Naive thymus-derived CD4-positive, alpha-beta T cell (primary cell): ENCODE measurements around the gene KRABD2.
"Not testable (repeated sequence)": the region's sequence is repeated elsewhere in the genome, so short reads cannot be mapped to it uniquely, and the experiment has no call there.

Experiments used
- ATAC-seq: fragments of 150-1000 bp; cut with Tn5 transposase; 2 replicates; pipeline ENCODE4 v1.10.0; 2021; ENCODE audit warnings: mild to moderate bottlenecking, moderate library complexity
- CTCF ChIA-PET: fragments of 350-600 bp; sonication (Branson Sonifier 250); formaldehyde crosslinking; loops from one replicate; lab custom pipeline; 2021; ENCODE audit warnings: antibody characterized with exemption; lab: Charles Lee
- POLR2A ChIA-PET: fragments of 350-600 bp; sonication (Branson Sonifier 250); formaldehyde crosslinking; loops from one replicate; lab custom pipeline; 2021; ENCODE audit warnings: antibody characterized with exemption, inconsistent platforms; lab: Charles Lee
- DNase-seq, 9 donors: peaks; one replicate each; pipeline versions ENCODE4 v3.0.0 to v3.0.0-alpha.2; 2020 to 2022; ENCODE audit warnings: mixed read lengths in 1 of 9
- H3K27ac ChIP-seq: one replicate; pipeline ENCODE4 v1.7.0; 2013; ENCODE audit warnings: mild to moderate bottlenecking, low read depth, low read length, moderate library complexity
- H3K27me3 ChIP-seq, 2 donors: one replicate each; pipeline ENCODE4 v1.7.0; 2013; ENCODE audit warnings: low read length in 2 of 2, mild to moderate bottlenecking in 2 of 2, moderate library complexity in 2 of 2; ENCODE audit not compliant: control insufficient read depth in 2 of 2, insufficient read depth in 2 of 2
- H3K36me3 ChIP-seq, 3 experiments: 1 replicate in 2 of 3; 2 replicates in 1 of 3; pipeline ENCODE4 v1.7.0; 2013; ENCODE audit warnings: low read length in 3 of 3, mild to moderate bottlenecking in 3 of 3, moderate library complexity in 1 of 3; ENCODE audit not compliant: insufficient read depth in 3 of 3, control insufficient read depth in 2 of 3
- H3K4me1 ChIP-seq, 2 donors: one replicate each; pipeline ENCODE4 v1.7.0; 2013; ENCODE audit warnings: low read length in 2 of 2, mild to moderate bottlenecking in 2 of 2, moderate library complexity in 1 of 2; ENCODE audit not compliant: control insufficient read depth in 2 of 2, insufficient read depth in 2 of 2
- H3K4me3 ChIP-seq: 2 replicates; pipeline ENCODE4 v1.7.0; 2013; ENCODE audit warnings: mild to moderate bottlenecking, low read length
- H3K9me3 ChIP-seq, 3 experiments: 1 replicate in 2 of 3; 2 replicates in 1 of 3; pipeline ENCODE4 v1.7.0; 2013; ENCODE audit warnings: low read length in 3 of 3; ENCODE audit not compliant: control insufficient read depth in 2 of 3
- H3K27ac Mint-ChIP-seq, 9 donors: one replicate each; pipeline ENCODE4 v1.8.0; 2020 to 2022; ENCODE audit warnings: mixed read lengths in 9 of 9, mild to moderate bottlenecking in 8 of 9, moderate library complexity in 5 of 9, inconsistent platforms in 2 of 9
- H3K27me3 Mint-ChIP-seq, 5 donors: one replicate each; pipeline ENCODE4 v1.8.0; 2021 to 2022; ENCODE audit warnings: mixed read lengths in 5 of 5, mild to moderate bottlenecking in 1 of 5
- H3K36me3 Mint-ChIP-seq, 5 donors: one replicate each; pipeline ENCODE4 v1.8.0; 2020 to 2022; ENCODE audit warnings: mixed read lengths in 5 of 5, mild to moderate bottlenecking in 3 of 5, inconsistent platforms in 1 of 5
- H3K4me1 Mint-ChIP-seq, 7 donors: one replicate each; pipeline ENCODE4 v1.8.0; 2020 to 2022; ENCODE audit warnings: mixed read lengths in 7 of 7, mild to moderate bottlenecking in 3 of 7, inconsistent platforms in 1 of 7
- H3K4me3 Mint-ChIP-seq, 10 donors: one replicate each; pipeline ENCODE4 v1.8.0; 2020 to 2022; ENCODE audit warnings: mild to moderate bottlenecking in 10 of 10, mixed read lengths in 10 of 10, moderate library complexity in 6 of 10, inconsistent platforms in 2 of 10
- H3K9me3 Mint-ChIP-seq, 11 donors: one replicate each; pipeline ENCODE4 v1.8.0; 2020 to 2022; ENCODE audit warnings: mixed read lengths in 11 of 11, mild to moderate bottlenecking in 4 of 11, inconsistent platforms in 1 of 11, moderate library complexity in 1 of 11
- intact Hi-C, 2 donors: fragments of 100-400 bp; cut with micrococcal nuclease; formaldehyde crosslinking; loops; one replicate each; pipeline ENCODE4 v1.15.1; 2023

KRABD2 gene

GRCh38 chr17:8353736-8354135, 22.8 kb downstream of the KRABD2 start:
- no peaks in the 10 kb centered on the region for H3K36me3 ChIP-seq
- ATAC-seq, result no peak
- Mint-ChIP-seq H3K4me1 (peaks cover 0 to 3% (median 0%) of the 10 kb centered on the region in 7 donors), H3K36me3 (peaks cover 0 to 6% (median 0%) of the 10 kb centered on the region in 5 donors), H3K27me3 (peaks cover 0 to 15% (median 5%) of the 10 kb centered on the region in 5 donors), H3K9me3 (no peaks in the 10 kb centered on the region), H3K27ac (no peak overlapping the region), H3K4me3 (no peak overlapping the region)
- no peak for DNase-seq
- H3K27ac ChIP-seq, result no peak overlapping the region
- H3K4me1 ChIP-seq, result no peaks in the 10 kb centered on the region
- no peaks in the 10 kb centered on the region for H3K27me3 ChIP-seq
- H3K9me3 ChIP-seq, result no peaks in the 10 kb centered on the region
- ChIA-PET CTCF (no interaction called here), POLR2A (no interaction called here)
- H3K4me3 ChIP-seq, result no peak overlapping the region
- intact Hi-C loops, result no loop called here

GRCh38 chr17:8350339-8350738, 26.2 kb downstream of the KRABD2 start:
- no peak for ATAC-seq
- H3K27me3 Mint-ChIP-seq, result peaks cover 12 to 30% (median 14%) of the 10 kb centered on the region in 5 donors
- no peak overlapping the region for H3K4me3 Mint-ChIP-seq
- POLR2A ChIA-PET, result no interaction called here
- no peak overlapping the region for H3K4me3 ChIP-seq
- peaks cover 0 to 2% (median 0%) of the 10 kb centered on the region in 11 donors for H3K9me3 Mint-ChIP-seq
- CTCF ChIA-PET, result no interaction called here
- H3K36me3 ChIP-seq, result no peaks in the 10 kb centered on the region
- H3K9me3 ChIP-seq, result no peaks in the 10 kb centered on the region
- no peak overlapping the region for H3K27ac ChIP-seq
- H3K27me3 ChIP-seq, result no peaks in the 10 kb centered on the region
- no peak for DNase-seq
- H3K4me1 ChIP-seq, result no peaks in the 10 kb centered on the region
- peaks cover 0 to 3% (median 0%) of the 10 kb centered on the region in 7 donors for H3K4me1 Mint-ChIP-seq
- no peaks in the 10 kb centered on the region for H3K36me3 Mint-ChIP-seq
- intact Hi-C loops, result no loop called here
- no peak overlapping the region for H3K27ac Mint-ChIP-seq

- H3K4me3 ChIP-seq, H3K4me3 Mint-ChIP-seq, H3K27ac Mint-ChIP-seq, DNase-seq, ATAC-seq, H3K4me1 Mint-ChIP-seq, H3K36me3 Mint-ChIP-seq, H3K9me3 Mint-ChIP-seq, H3K36me3 ChIP-seq, H3K9me3 ChIP-seq, POLR2A ChIA-PET, intact Hi-C loops, H3K4me1 ChIP-seq, H3K27ac ChIP-seq, CTCF ChIA-PET, H3K27me3 ChIP-seq: not testable (repeated sequence)
- peaks cover 12 to 32% (median 14%) of the 10 kb centered on the region in 5 donors for H3K27me3 Mint-ChIP-seq
These were observed 29.5 kb downstream of the KRABD2 start for GRCh38 chr17:8347001-8347400.

GRCh38 chr17:8345951-8346665, 30.4 kb downstream of the KRABD2 start:
- ATAC-seq (no peak), DNase-seq (no peak)
- Mint-ChIP-seq H3K4me3 (no peak overlapping the region), H3K4me1 (no peaks in the 10 kb centered on the region), H3K36me3 (no peaks in the 10 kb centered on the region), H3K27ac (no peak overlapping the region), H3K27me3 (peaks cover 12 to 32% (median 14%) of the 10 kb centered on the region in 5 donors), H3K9me3 (peaks cover 0 to 2% (median 0%) of the 10 kb centered on the region in 11 donors)
- H3K9me3 ChIP-seq, result no peaks in the 10 kb centered on the region
- H3K4me3 ChIP-seq, result no peak overlapping the region
- ChIA-PET POLR2A (no interaction called here), CTCF (no interaction called here)
- H3K4me1 ChIP-seq, result no peaks in the 10 kb centered on the region
- intact Hi-C loops, result no loop called here
- no peak overlapping the region for H3K27ac ChIP-seq
- no peaks in the 10 kb centered on the region for H3K36me3 ChIP-seq
- H3K27me3 ChIP-seq, result no peaks in the 10 kb centered on the region

- POLR2A ChIA-PET, result no interaction called here
- Mint-ChIP-seq H3K4me3 (no peak overlapping the region), H3K27ac (no peak overlapping the region), H3K27me3 (peaks cover 11 to 30% (median 13%) of the 10 kb centered on the region in 5 donors), H3K9me3 (peaks cover 0 to 2% (median 0%) of the 10 kb centered on the region in 11 donors), H3K4me1 (no peaks in the 10 kb centered on the region), H3K36me3 (no peaks in the 10 kb centered on the region)
- intact Hi-C loops, result no loop called here
- DNase-seq, result no peak
- Histone ChIP-seq H3K4me1 (no peaks in the 10 kb centered on the region), H3K4me3 (no peak overlapping the region), H3K27ac (no peak overlapping the region), H3K36me3 (no peaks in the 10 kb centered on the region), H3K27me3 (no peaks in the 10 kb centered on the region), H3K9me3 (no peaks in the 10 kb centered on the region)
- CTCF ChIA-PET, result no interaction called here
- ATAC-seq, result peak; percentile 37
These were observed 31.3 kb downstream of the KRABD2 start for GRCh38 chr17:8345052-8345690.

GRCh38 chr17:8341456-8341855, 35.0 kb downstream of the KRABD2 start:
- Histone ChIP-seq H3K9me3 (no peaks in the 10 kb centered on the region), H3K27ac (no peak overlapping the region), H3K36me3 (no peaks in the 10 kb centered on the region), H3K27me3 (no peaks in the 10 kb centered on the region), H3K4me1 (no peaks in the 10 kb centered on the region), H3K4me3 (no peak overlapping the region)
- ATAC-seq, result no peak
- DNase-seq, result no peak
- no peaks in the 10 kb centered on the region for H3K36me3 Mint-ChIP-seq
- H3K27me3 Mint-ChIP-seq, result peaks cover 0 to 20% (median 4%) of the 10 kb centered on the region in 5 donors
- intact Hi-C loops, result no loop called here
- ChIA-PET CTCF (no interaction called here), POLR2A (no interaction called here)
- H3K9me3 Mint-ChIP-seq, result peaks cover 0 to 2% (median 0%) of the 10 kb centered on the region in 11 donors
- no peak overlapping the region for H3K4me3 Mint-ChIP-seq
- no peak overlapping the region for H3K27ac Mint-ChIP-seq
- peaks cover 5 to 14% (median 10%) of the 10 kb centered on the region in 7 donors for H3K4me1 Mint-ChIP-seq
